GM21528 (cell line): Measurements from ENCODE around the gene EDAR.

ENCODE experiments used
- ATAC-seq: cut with Tn5 transposase; IDR thresholded peaks from one replicate; pipeline ENCODE4 v1.9.1; 2021; ENCODE audit warnings: mild to moderate bottlenecking, moderate library complexity; ENCODE audit not compliant: unreplicated experiment, low FRiP score

Gene EDAR

DNA sequence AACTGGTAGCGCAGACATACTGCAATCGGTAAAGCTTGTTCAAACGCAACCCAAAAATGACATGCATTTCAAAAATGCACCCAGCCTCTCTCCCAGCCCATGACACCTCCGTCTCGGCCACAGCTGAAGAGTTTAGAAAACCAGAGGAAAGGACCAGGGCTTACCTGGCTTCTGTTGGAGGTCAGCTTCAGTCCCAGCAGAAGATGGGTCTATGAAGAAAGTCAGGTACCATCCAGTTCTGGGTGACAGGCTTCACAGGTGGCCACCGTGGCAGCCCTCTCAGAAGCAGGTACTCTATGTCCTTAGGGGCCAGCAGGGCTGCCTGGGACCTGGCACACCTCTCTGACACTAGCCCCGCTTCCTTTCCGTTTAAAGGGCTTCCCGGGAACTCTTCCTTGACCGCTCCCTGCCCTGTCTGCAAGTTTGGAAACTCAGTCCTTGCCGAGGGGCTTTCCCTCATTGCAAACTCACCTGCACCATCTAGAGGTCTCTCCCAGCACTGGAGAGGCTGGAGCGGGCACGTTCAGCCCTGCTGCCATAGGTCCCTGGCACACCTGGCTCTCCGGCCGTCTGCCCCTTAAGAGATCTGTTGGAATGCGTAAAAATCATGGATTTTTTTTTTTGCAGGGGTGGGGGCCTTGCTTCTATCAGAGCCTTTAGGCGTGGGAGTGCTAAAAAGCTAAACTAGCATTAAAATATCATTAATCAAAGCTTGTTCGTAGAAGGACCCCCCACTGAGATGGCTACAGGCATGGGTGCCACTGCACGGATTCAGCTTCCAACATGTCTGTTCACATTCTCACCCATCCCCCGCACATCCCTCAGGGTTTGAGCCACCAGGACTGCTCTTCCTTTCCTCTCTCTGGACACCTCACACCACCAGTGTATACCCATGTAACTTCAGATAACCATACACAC lies at the start of gene EDAR:
TSS of gene EDAR (minus strand) at position 425 of the 918 bp plus-strand sequence. CDS start 58,206 bp downstream, outside the sequence.
- ATAC-seq, result no peak

DNA sequence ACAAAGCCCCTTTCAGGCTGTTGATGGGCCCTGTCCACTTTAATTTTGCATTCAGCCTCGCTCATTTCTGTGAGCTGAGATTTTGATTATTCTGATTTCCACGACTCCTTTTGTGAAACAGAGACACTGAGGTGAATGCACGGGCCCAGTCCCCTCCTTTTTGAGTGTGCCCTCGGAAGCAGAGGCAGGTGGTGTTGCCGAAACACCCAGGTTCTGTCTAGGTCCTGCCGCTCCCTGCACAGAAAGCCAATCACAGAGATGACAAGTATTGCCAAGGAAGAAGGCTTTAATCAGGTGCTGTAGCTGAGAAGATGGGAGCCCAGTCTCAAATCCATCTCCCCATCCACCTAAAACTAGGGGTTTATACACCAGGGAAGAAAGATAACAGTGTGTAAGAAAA lies 44.2 kb upstream of the EDAR start:
- no peak for ATAC-seq

DNA sequence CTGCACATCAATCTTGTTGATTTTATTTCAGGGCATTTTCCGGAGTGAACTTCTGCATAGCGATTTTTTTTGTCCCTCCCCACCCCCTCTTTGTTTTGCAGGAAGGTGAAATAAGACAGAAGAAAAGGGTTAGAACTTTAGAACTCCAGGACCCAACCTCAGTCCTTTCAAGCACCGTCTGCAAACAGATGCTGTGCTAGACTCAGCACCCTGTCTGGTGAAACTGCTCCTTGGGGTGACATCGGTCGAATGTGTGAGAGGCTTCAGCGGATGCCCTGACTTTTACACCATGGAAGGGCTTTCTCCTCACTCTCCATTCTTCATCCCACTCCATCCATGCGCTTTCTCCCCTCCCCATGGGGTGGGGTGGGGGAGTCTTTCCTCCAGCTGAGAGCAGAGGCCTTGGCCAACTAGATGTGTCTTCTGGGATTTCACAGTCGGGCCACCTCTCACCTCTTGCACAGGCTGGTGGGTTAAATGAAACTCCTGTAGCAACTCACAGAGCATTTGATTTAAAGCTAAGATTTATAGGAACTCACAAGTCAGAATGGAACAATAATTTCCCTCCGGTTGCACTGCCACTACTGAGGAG lies 43.3 kb upstream of the EDAR start:
- ATAC-seq, result no peak

DNA sequence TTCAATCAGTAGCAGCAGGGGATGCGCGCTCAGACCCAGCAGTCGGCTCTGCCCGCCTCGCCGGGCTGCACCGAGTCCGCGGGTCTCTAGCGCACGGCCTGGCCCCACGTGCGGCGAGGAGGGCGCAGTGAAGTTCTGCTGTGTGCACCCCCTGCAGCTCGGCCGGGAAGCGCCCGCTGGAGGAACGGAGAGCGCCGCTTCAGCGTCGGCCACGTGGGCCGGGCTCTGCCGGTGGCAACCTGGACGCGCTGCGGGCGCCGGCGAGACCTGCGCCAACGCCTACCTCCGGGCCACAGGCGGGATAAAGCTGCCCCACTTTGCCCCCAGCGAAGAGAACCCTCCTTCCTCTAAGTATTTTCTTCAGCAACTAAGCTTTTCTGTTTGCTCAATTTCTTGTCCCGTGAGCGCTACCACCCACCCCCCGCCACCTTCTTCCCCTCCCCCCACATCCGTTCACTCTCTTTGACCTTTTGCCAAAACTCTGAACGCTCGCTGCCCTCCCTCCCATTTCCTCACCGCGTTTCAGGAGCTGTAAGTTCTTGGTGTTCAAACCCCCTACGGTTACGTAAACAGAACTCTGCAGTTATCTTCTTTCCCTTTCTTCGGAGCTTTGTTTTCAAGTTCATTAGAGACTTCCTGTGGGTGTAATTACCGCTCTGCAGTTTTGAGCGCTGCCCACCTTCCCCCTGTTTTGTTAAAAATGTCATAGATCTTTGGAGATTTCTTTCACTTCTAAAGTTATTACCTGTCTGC lies 42.6 kb upstream of the EDAR start:
- peak; percentile 53 for ATAC-seq

DNA sequence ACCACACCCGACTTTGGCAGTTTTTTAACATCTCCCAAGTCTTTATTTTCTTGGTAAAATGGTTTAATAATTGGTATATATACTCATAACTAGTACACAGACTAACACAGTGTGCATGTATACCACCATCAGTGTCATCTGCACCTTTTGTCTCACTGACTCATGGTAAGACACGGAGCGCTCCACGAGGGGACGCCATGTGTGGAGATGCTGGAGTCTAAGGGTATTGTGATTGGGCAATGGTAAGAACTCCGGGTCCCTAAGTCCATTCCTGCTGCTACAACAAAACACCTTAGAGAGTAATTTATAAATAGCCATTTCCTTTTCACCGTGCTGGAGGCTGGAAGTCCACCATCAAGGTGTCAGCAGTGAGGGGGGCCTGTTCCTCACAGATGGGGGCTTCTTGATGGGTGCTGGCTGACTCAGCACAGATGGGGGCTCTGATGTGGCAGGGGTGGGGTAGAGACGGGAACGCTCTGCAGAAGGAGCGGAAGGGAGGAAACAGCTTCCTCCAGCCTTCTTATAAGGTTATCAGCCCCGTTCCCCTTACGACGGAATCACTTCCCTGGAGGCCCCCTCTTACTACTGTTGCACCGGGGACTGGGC lies 42.0 kb upstream of the EDAR start:
- ATAC-seq, result no peak

DNA sequence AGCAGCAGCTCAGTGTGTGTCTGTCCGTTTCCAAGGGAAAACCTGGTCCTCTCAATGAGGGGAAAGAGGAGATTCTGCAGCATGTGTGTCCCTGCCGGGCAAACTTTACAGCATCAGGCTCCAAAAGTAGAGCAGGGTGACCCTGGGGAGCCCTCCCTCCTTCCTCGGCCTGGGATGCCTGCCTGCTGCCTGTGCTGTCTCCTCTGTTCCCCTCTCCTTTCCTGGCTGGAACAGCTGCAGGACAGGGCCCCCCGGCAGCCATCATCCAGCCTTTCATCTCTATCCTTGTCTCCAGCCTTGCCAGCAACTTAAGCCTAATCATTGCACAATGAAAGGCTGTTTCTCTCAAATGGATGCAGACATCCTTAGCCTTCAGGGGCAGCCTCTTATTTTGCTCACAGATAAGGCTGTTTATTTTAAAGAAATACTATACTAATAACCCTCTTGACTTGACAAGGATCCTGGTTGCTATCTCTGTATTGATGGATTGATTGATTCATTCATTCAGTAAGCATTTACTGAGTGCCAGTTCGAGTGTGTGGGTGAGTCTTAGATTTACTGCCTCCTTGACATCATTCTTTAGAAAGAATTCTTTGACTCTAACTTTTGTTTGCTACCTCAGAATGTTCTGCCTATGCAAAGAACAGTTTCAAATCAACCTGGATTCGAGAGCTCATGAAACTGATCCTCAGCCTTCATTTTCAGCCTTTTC lies 40.6 kb upstream of the EDAR start:
- no peak for ATAC-seq

DNA sequence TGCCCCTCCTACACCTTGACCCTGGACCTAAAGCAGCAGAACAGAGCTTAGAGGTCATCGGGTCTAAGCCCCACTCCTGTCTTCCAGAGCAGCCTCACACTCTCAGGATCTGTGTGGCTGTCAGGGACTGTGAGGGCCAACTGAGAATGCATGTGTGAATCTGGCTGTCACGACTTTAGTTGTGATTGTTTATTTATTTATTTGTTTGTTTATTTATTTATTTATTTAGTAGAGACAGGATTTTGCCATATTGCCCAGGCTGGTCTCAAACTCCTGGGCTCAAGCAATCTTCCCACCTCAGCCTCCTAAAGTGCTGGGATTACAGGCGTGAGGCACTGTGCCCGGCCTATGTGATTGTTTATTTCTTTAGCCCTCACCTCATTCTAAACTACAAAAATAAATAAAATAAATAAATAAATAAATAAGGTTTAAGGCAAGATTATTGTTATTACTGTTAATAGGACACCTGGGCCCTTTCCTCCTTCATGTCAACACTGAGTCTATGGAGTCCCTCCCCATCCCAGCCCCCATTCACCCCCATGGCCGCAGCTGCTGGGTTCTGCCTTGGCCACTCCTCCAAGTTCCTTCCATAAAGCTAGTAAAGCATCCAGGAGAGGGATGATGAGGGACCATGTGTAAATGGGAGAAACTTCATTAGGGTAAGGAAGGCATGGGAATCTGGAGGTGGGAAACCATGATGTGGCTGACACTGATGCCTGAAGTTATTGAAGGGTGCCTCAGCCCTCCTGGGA lies 39.9 kb upstream of the EDAR start:
- ATAC-seq, result no peak

DNA sequence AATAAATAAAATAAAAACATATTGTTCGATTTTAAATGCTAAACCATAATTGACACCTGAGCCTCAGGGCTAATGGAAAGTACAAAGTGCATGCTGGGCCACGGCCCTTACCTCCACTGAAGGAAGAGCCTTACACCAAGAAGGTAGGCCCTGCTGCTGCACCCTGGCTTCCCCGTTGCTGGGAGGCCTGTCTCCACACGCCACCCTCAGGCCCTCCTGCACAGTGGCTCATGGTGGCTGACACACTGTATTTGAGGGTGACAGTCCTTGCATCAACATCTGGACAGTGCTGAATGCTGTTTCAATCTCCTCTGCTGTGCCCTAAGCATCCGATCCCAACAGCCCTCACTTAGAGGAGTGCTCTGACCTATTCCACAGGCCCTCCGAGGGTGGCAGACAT lies 39.3 kb upstream of the EDAR start:
- no peak for ATAC-seq

DNA sequence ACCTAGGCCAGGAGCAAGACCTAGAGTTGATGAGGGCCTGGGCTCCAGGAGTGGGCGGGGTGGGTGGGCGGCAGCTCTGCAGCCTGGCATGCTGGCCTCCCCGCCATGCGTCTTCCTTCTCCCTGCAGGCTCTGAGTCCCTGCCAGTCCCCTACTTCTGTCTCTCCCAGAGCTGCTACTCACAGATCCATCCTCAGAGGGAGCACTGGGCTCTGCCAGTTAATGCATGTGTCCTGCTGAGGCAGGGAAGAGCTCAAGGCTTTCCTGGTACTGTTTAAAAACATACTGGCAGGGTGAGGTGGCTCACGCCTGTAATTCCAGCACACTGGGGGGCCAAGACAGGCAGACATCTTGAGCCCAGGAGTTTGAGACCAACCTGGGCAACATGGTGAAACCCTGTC lies 38.7 kb upstream of the EDAR start:
- ATAC-seq, result no peak

DNA sequence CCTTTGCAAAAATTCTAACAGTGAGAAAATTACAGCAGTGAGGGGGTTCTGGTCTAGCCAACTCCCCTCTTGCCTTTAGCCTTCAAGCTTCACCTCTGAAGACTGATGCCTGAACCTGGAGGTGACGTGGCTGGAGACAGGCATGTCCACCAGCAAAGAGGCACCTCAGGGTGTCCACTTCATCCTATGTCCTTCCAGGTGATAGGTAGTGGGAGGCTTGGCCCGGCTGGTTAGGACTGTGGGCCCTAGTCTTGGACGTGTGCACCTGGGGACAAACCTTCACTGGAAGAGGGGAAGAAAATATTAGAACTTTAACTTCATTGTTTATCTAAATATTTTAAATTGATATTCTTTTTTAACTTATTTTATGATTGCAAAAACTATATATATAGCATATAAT lies 35.5 kb upstream of the EDAR start:
- ATAC-seq, result no peak

DNA sequence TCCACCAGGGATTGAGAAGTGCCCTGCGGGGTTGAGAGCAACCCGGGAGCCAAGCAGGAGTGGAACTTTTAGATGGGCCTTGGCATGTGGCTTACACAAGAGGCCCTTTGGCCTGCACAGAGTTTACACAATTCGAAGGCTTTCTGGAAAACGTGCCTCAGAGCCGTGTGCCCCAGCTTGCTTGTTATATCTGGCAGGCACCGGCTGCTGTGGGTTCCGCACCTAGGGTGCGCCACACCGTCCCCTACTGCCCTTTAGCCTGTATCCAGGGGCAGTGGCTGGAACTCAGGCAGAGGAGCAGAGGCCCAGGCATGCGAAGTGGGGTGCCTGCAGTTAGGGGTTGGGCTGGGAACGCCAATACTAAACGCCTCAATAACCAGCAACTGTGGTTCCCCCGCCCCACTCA lies 32.9 kb upstream of the EDAR start:
- no peak for ATAC-seq

DNA sequence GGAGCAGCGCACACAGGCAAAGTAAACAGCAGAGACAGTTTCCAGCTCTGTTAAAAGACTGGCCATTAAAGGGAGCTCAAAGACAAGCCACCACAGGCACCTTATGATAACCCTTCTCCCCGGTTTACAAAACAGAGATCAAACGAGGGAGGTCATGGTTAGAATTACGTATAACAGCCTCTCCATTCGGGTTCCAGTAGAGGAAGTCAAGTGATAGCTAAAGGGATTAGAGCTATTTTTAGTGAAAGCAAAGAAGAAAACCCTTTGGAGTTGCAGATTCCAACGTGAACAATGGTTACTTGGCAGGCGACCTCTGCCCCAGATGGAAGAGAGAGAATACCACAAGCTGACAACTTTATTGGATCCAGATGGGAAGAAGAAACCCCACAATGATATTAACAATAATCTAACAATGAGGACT lies 31.2 kb upstream of the EDAR start:
- ATAC-seq, result no peak

DNA sequence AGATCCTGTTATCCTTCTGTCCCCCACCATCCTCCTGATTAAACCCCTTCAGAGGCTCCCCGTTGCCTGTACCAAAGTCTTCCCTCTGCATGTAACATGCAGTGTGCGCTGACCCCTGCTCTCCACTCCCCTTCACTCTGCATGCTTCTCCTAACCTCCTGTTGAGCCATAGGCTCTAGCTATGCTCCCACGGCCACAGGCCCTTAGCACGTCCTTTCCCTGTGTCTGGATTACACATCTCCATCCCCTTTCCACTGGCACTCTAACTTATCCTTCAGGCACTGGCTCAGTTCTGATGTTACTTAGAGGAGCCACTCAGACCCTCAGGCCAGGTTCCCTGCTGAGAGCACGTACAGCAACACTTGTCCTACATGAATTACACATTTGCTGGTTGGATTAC lies 29.4 kb upstream of the EDAR start:
- ATAC-seq, result no peak

DNA sequence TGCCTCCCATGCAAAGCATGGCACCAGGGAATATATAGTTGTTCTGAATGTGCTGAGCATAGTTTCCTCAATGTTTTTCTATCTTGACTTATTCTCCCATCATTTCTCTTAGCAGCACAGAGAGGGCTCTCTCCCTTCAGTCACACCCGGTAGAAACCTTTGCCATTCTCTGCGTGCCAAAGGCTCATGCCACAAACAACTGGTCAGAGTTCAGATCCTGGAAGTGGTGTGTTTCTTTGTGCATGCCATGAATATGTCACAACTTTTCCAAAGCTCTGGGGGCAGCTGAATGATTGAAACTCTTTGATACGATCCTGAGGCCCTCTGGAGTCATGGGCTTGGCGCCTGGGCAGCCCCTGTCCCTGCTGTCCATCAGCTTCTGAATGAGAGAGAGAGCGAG lies 28.0 kb upstream of the EDAR start:
- no peak for ATAC-seq

DNA sequence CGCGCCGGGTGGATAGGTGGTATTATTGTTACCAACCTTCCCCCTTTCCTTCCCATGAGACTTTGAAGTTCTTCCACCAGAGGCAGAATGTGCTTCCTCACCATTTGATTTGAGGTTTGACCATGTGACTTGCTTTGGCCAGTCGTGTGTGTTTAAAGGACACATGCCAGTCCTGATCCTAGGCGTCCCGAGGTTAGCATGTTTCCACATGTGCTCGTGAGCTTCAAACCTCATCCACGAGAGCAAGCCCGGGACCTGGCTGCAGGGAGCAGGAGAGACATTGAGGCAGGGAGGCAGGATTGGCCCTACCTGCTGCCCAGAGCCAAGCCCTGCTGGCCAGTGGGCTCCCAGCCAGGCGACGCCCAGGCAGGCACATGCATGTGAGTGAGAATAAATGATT lies 27.4 kb upstream of the EDAR start:
- no peak for ATAC-seq

DNA sequence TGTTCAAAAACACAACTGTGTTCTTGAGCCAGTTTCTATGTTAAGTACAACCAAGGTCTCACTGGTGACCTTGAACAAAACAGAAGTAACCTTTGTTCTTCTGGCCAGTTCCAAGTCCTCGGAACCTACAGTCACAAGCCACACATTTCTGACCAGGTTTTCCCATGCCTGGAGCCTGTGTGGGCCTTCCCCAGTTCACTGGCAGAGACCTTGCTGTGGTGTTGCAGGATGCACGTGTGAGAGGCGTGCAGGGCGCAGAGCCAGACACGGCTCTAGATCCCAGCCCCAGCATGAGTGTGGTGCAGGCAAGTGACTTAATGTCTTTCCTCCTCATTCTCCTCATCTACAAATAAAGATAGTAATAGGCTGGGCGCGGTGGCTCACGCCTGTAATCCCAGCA lies 25.5 kb upstream of the EDAR start:
- ATAC-seq, result no peak

DNA sequence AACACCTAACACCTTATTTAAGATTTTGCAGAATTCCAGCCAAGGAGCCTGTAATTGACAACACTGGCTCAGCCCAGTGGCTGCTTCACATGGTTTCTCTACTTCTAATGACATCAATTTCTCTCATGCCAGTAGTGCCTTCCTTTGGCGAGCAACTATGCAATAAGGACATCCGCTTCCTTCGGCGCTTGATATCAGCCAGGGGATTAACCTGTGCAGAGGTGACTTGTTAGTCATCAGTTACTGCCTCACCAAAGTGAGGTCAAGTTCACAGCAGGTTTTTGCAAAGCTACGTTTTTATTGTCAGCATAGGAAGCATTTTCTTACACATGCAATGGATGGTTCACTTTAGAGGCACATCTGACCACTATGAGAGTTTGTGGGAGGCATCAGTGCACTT lies 24.0 kb upstream of the EDAR start:
- no peak for ATAC-seq

DNA sequence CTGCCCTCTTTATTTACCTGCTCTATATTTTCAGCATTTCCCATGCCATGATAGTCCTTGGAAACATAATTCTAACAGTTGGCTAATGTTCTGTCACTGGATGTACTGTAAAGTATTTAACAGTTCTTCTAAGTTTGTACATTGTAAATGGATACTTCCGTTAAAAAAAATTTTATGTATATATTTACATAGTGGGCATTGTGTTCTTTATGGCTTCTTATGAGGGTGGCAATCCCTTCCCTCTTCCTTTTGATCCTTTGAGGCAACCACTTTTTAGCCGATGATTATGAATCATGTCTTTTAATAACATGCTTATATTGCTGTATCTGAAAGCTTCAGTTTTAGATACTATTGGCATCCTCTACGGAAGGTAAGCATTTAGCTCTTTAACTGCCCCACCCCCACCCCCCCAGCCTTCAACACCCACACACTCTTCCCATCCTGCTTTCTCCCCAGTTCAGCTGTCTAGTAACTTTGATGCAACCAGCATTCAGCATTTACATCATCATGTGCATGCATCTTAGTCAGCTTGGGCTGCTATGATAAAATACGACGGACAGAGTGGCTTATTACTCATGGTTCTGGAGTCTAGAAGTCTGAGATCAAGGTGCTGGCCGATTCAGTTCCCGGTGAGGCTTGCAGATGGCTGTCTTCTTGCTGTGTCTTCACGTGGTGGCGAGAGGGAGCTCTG lies 21.0 kb upstream of the EDAR start:
- ATAC-seq, result no peak

DNA sequence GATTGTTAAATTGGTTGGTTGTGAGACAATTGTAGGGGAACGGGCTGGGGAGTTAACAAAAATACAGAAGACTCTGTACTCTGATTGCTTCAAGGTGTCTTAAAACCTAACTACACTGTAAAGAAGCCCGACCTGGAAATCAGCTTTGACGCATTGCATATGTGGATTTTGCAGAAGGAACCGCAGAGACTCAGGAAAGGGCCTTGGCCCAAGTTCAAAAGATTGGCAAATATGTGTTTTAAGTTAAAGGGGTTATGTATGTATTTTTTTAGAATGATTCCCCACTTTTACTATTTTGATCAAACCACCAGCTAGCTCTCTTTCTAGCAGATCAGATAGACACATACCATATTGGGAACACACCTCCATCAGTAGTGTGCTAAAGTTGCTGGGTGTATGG lies 18.0 kb upstream of the EDAR start:
- ATAC-seq, result no peak
